ENCODE measurements around the gene PPP2R3C.
"Not testable (repeated sequence)": the region's sequence is repeated elsewhere in the genome, so short reads cannot be mapped to it uniquely, and the experiment has no call there.

PPP2R3C gene

DNA sequence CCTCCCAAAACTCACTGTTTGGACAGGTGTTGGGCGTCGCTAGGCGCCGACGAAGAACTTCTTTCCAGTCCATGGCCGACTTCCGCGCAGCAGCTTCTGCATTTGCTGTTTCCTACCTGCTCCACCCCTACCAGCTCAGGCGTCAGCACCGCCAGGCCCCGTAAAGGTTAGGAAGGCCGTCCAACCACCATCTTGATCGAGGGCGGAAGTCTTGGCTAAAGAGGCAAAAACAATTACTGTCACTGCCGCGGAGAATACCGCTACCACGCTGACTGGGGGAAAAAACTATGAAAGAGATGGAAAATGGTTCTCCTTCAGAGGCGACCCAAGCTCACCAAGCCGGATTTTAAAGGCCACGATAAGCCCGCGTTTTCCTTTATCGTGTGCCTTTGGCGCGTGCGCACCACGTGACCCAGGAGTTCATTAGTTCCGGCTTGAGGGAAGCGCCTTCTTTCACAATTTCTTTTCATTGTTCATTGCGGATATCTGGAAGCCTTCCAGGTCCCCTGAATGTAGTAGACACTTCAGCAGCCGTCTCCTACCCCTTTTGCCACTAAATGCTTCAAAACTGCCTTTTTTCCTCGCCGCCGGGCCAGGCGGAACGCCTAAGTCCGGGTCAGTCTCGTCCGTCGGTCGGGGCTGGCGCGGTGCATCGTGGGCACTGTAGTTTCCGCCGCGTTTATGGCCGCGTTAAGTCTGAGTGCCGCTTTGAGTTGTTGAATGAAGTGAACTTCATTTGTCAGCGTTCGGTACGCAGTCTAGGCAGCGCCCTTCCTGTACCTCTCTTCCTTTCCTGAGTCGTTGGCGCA, at the start of gene PPP2R3C, which contains the start of gene PRORP:
Gene PPP2R3C (minus strand): TSS at position 104 of the 809 bp plus-strand sequence. CDS start 31 bp downstream, at position 73.
Gene PRORP (plus strand): TSS at position 666 of the 809 bp plus-strand sequence. CDS start 694 bp downstream, outside the sequence.
- peak; percentile 83 for DNase-seq (ENCODE audit: low read depth)

DNA sequence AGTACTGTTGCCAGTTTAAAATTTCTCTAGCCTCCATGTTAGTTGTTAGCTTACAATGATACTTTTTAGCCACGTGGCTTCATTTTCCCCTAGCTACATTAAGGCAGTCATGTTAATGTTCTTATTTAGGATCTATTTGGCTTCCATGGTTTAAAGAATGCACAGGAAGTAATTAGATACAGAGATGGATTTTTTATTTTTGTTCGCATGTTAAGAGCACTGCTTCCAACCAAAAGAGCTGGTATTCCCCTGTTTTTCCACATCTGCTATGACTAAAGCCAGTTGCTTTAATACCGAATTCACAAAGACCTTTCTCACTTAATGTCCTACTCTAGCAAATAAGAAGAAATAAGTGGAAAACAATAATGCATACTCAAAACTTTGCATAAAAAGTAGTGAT, 45.7 kb upstream of the PPP2R3C start:
- no peak for DNase-seq (ENCODE audit: low read depth)

DNA sequence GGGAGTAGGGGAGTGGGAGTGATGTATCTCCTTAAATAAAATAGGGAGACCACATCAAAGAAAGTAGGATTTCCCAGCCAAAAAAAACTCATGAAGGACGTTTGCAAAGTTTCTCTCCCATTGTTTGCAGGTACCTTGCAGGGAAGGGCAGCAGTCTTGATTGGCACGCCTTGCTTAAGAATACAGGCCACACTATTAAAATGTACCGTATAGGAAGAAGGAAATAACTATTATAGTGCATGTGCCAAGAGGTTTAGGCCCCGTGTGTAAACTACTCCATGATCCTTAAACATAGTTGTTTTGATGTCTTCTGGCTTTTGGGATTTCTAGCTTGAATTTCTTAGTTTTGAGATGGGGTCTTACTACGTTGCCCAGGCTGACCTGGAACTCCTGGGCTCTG, 43.1 kb upstream of the PPP2R3C start:
- no peak for DNase-seq (ENCODE audit: low read depth)

DNA sequence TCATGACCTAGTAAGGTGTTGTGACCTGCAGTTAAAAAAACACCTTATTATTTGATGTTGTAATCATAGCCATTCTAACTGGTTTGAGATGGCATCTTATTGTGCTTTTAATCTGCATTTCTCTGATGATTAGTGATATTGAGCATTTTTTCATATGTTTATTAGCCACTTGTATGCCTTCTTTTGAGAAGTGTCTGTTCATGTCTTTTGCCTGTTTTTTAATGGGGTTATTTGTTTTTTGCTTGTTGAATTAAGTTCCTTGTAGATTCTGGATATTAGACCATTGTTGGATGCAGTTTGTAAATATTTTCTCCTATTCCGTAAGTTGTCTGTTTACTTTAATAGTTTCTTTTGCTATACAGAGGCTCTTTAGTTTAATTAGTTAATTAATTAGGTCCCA, 41.6 kb upstream of the PPP2R3C start:
- DNase-seq (ENCODE audit: low read depth): no peak

DNA sequence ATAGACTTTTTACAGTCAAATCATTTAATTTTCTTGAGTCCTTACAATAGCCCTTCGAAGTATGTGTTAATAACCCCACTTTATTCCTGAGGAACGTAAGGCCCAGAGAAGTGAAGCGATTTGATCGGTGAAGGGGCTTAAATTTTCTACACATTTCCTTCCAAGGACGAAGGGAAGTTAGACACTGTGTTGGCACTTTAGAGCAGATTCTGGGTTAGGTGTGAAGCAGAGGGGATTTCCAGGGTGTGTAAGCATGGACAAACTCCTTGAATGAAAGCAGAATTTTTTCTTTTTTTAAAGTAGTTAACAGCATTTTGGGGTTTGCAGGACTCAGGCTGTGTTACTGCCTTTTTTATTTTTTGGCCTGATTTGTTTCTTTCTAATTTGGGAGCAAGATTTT, 39.4 kb upstream of the PPP2R3C start:
- DNase-seq (ENCODE audit: low read depth): peak; percentile 30

DNA sequence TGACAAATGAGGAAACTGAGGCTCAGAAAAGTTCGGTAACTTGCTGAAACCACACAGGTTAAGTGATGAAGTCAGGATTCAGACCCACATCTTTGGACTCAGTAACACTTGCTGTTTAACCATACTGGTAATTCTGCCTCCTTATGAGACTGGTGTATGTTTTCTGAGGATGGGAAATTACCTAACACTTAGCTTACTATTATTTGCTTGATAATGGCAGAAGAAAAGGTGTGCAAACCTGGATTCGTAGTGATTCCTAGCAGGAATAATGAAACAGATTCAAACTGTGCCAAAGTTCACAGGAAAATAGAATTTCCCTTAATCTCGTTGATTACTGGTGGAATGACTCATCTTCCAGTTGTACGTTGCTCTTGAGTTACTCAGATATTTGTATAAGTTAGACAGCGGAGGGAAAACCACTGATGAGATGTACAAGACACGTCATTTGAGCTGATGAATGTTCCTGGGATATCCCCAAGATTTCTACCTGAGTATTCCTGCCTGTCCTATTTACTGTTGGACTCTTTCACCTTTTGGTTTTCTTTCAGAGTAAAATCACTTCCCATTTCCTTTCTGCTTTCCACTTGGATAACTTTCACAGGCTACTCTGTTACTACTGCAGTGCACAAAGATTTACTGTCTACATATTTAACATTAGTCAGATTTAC, 38.1 kb upstream of the PPP2R3C start:
- no peak for DNase-seq (ENCODE audit: low read depth)

DNA sequence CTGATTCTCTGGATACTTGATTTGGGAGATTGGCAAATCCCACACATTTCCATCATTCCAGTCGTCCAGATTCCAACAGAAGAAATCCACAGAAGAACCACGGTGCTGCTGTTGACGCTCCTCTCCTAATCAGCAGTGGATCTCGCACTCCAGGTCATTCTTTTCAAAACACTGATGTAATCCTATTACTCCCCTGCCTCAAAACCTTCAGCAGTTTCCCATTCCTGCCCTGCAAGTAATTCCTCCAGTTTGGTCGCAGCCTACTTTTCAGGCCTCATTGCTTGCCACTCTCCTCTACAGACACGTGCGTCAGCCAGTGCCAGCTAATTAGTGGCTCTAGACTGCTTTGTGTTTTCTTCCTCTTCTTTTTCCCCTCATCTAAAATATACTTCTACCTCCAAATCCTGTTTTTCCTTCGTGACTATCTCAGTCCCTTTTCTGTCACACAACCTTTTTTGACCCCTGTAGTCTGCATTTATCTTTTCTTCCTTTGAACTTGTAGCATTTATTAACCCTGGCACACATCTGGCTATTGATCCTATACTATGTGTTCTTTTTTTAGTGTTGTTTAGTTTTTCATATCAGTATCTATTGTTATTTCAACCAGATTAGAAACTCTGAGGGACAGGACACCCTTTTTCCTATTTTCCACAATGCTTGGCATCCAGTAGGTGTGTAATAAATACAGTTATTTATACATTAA, 37.3 kb upstream of the PPP2R3C start:
- no peak for DNase-seq (ENCODE audit: low read depth)

DNA sequence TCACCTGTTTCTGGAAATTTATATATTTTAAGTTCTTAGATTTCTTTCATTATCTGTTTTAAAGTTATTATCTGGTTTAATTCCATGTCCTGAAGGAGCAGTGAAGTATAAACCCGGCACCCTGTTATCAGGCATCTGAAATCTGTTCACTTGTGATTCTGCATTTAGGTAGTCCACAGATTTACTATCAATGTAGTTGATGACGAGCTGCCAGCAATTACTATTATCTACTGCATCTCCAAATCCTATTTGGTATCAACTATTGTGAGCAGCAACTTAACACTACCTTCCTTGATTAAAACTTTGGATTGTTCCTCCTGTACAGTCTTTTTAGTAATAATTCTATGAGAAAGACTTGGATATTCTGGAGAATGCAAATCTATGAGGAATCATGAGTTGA, 36.7 kb upstream of the PPP2R3C start:
- DNase-seq (ENCODE audit: low read depth): no peak

DNA sequence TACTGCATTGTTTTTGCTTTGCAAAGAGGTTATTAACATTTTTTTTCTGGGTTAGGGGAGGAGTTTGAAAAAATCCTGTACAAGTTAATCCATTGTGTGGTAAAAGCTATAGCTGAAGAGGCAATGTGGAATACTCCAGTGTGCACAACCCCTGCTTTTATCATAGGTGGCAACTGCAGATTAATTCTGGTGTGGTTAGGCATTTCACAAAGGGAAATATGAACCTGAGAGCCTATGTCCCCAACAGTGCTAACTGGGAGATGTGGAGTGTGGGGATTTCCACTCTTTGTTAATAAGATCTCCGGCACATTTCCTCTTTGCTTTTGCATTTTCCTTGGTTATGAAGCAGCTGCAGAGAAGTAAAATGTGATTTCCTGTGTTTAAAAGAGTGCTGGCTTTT, 34.2 kb upstream of the PPP2R3C start:
- DNase-seq (ENCODE audit: low read depth): no peak

DNA sequence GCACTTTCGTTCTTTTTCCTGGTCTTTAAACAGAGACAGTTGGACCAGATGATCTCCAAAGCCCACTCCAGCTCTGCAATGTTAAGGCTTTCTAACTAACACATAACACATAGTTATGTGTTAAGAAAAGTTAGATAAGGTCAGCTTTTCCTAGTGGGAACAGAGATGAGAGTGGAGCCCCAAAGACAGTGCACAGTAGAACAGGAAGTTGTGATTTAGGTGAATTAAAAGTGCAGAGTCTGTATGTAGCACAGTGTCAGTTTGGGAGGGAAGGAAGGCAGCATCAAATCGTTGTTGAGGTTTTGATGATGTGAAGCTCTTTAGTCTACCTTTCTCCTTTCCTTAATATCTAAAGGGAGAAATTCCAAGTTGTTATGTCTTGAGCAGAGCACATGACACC, 32.2 kb upstream of the PPP2R3C start:
- no peak for DNase-seq (ENCODE audit: low read depth)

DNA sequence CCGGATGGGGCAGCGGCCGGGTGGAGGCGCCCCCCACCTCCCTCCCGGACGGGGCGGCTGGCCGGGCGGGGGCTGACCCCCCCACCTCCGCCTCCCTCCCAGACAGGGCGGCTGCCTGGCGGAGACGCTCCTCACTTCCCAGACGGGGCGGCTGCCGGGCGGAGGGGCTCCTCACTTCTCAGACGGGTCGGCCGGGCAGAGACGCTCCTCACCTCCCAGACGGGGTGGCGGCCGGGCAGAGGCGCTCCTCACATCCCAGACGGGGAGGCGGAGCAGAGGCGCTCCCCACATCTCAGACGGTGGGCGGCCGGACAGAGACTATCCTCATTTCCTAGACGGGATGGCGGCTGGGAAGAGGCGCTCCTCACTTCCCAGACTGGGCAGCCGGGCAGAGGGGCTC, 30.7 kb upstream of the PPP2R3C start:
- not testable (repeated sequence) for DNase-seq (ENCODE audit: low read depth)

DNA sequence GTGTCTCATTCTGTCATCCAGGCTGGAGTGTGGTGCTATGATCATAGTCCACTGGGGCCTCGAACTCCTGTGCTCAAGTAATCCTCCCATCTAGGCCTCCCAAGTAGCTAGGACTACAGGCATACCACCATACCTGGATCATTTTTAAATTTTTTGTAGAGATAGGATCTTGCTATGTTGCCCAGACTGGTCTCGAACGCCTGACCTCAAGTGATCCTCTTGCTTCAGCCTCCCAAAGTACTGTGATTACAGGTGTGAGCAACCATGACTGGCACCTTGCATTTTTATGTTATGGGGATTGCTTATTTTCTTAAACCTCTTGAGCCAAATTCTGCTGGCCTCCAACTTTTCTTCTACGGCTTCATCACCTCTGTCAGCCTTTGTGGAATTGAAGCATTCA, 27.4 kb upstream of the PPP2R3C start:
- no peak for DNase-seq (ENCODE audit: low read depth)

DNA sequence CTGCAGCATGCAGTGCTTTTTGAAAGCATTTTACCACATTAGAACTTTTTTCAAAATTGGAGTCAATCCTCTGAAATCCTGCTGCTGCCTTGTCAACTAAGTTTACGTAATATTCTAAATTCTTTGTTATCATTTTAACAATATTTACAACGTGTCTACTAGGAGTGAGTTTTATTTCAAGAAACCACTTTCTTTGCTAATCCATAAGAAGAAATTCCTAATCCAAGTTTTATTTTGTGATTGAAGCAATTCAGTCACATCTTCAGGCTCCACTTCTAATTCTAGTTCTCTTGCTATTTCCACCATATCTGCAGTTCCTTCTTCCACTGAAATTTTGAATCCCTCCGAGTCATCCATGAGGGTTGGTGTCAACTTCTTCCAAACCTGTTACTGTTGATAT, 25.9 kb upstream of the PPP2R3C start:
- DNase-seq (ENCODE audit: low read depth): no peak

DNA sequence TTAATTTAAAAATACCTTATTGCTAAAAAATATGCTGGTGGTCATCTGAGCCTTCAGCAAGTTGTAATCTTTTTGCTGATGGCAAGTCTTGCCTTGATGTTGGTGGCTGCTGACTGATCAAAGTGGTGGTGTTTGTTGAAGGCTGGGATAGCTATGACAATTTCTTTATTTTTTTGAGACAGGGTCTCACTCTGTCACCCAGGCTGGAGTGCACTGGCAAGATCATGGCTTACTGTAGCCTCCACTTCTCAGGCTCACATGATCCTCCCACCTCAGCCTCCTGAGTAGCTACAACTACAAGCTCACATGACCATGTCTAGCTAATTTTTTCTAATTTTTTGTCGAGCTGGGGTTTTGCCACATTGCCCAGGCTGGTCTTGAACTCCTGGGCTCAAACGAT, 25.4 kb upstream of the PPP2R3C start:
- no peak for DNase-seq (ENCODE audit: low read depth)

DNA sequence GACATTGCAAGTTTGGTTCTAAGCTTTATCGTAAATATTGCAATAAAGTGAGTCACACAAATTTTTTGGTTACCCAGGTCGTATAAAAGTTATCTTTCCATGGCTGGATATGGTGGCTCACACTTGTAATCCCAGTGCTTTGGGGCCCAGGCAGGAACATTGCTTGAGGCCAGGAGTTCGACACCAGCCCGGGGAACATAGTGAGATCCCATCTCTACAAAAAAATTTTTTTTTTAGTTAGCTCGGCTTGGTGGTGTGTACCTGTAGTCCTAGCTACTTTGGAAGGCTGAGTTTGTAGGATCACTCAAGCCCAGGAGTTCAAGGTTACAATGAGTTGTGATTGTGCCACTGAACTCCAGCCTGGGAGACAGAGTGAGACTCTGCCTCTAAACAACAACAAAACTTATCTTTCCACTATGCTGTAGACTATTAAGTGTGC, 24.9 kb upstream of the PPP2R3C start:
- no peak for DNase-seq (ENCODE audit: low read depth)

DNA sequence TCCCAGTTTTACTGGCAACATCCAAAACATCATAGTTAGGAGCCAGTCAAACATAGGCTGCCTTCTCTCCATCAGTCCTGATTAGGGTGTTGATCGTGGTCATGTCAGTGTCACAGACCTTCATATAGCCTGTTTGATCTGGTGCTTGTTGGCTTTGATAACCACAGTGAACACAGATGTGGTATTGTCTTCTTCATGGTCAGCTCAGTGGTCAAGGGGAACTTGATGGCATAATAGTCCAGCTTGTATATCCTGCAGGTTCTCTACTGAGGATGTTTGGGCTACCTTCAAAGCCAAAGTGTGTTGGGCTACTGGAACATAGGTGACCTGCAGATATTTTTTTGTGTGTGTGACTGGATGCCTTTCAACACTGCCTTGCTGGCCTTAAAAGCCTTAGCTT, 22.2 kb upstream of the PPP2R3C start:
- DNase-seq (ENCODE audit: low read depth): no peak

DNA sequence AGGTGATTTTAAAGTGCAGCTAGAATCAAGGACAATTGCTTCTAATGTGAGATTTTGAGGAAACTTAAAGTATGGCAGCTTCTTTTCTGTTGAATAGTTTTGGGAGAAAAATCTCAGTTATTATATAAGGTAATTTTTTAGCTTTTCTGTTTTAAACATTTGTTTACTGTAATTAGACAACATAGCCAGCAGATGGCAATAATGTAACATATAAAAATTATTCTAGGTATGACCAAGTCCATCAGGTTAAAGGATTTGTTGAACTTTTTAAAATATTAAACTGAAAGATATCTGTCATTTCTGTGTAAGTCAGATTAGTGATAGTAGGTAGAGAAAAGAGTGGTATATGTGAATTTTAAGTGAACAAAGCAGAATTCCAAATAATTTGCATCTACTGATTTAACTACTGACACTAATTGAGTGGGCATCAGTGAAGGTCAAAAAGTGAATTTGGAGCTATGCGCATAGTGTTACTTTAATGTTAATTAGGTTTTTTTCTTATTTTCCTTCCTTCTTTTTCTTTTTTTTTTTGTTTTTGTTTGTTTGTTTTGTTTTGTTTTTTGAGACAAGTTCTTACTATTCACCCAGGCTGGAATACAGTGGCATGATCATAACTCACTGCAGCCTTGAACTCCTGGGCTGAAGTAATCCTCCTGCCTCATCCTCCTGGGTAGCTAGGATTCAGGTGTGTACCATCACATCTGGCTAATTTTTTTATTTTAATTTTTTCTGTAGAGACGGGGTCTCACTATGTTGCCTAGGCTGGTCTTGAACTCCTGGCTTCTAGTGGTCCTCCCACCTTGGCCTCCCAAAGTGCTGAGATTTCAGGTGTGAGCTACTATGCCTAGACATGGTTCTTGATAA, 19.2 kb upstream of the PPP2R3C start:
- no peak for DNase-seq (ENCODE audit: low read depth)

DNA sequence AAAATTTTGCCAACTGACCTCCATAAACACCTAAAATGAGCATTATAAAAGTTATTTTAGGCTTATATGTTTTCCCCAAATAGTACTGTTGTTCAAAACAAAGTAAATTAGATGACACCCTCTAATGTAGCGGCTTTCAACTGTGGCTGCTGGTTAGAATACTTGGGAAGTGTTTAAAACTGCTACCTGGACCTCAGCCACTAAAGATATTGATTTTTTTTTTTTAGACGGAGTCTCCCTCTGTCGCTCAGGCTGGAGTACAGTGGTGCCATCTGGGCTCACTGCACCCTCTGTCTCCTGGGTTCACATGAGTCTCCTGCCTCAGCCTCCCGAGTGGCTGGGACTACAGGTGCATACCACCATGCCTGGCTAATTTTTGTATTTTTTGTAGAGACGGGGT, 16.8 kb upstream of the PPP2R3C start:
- DNase-seq (ENCODE audit: low read depth): no peak

DNA sequence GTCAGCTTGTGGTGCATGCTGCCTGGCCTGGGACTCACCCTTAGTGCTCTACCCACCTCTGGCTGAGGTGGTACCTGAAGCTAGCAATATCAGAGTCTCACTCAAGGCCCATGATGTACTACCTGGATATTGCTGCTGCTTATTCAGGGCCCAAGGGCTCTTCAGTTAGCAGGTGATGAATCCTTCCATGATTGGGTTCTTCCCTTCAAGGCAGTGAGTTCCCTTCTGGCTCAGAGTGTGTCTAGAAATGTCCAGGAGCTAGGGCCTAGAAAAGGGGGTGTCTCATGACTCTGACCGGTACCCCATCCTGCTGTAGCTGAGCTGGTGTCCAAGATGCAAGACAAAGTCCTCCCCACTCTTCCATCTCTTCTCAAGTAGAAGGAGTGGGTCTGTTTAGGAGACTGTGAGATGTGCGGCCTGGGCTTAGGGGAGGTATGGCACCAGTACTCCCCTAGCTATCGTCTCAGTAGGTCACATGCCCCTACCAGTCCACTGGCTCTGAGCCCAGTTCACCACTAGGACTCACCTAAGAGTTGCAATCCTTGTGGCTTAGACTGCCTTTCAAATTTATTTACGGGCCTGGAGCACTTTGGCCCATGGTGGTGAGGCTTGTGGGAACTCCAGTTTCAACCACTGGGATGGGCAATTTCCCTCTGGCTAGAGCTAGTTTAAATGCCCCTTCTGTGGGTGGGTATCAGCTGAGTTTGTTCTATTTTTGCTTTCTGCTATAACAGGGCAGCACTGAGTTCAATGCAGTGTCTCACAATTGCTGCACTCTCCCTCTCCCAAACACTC, 12.7 kb upstream of the PPP2R3C start:
- no peak for DNase-seq (ENCODE audit: low read depth)

DNA sequence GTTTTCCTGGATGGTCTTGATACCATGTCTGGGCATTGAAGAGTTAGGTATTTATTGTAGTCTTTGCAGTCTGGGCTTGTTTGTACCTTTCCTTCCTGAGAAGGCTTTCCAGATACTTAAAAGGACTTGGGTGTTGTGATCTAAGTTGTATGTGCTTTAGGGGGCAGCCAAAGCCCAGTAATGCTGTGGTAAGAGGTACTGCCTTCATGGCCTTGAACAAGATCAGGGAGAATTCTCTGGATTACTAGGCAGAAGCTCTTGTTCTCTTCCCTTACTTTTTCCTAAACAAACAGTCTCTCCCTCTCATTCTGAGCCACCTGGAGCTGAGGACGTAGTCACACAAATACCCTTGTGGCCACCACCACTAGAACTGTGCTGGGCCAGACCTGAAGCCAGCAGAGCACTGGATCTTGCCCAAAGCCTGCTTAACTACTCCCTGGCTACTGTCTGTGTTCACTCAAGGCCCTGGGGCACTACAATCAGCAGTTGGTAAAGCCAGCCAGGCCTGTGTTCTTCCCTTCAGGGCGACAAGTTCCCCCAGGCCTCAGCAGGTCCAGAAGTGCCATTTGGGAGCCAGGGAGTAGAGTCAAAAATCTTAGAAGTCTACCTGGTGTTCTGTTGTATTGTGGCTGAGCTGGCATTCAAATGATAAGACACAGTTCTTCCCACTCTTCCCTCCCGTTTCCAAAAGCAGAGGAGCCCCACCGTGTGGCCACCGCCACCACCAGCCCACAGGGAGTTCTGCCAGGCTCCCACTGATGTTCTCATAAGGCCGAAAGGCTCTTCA, 11.9 kb upstream of the PPP2R3C start:
- DNase-seq (ENCODE audit: low read depth): no peak
